ENCODE data around the gene PHF12.

Gene PHF12

DNA sequence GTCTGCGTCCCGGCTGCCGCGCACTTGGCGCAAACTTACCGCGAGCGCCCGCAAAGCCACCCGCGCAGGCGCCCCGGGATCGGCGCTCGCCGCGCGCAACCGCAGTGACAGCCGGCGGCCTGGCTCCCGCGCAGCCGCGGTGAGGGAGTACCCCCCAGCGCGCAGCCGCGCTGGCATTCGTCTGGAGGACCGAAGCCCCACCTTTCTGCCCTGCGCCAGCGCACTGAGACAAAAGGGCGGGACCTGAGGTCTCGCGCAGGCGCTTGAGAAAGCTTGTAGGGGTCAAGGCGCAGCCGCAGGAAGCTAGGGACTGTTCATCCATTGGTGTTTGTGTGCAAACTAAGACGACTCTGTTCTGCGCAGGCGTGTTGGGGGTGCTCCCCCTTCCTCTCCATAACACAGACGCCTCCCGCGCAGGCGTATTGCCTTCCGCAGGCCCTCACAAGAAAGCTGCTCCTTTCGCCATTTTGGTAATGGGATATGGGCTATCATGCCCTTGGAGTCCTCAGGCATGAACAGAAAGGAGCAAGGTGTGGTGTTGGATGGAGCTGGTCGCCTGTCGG, at the start of gene PHF12:
Gene PHF12, minus strand, starts transcription at position 91 of the 563 bp plus-strand sequence. CDS start 558 bp downstream, outside the sequence.
- no peak for TF ChIP-seq ZNF274 (IDR thresholded peaks at IDR 0.05; ENCODE audit: low read depth, low read length)
- H3K4me3 ChIP-seq (ENCODE audit: low read length), result peak within 1 kb of the TSS; percentile 86

- TF ChIP-seq ZNF274 (IDR thresholded peaks at IDR 0.05; ENCODE audit: low read depth, low read length), result no peak
- H3K4me3 ChIP-seq (ENCODE audit: low read length), result no peak overlapping the region
Measured at GRCh38 chr17:29000973-29001372, 49.7 kb upstream of the PHF12 start.

GRCh38 chr17:28999206-28999605, 47.9 kb upstream of the PHF12 start:
- no peak overlapping the region for H3K4me3 ChIP-seq (ENCODE audit: low read length)
- TF ChIP-seq ZNF274 (IDR thresholded peaks at IDR 0.05; ENCODE audit: low read depth, low read length), result no peak

DNA sequence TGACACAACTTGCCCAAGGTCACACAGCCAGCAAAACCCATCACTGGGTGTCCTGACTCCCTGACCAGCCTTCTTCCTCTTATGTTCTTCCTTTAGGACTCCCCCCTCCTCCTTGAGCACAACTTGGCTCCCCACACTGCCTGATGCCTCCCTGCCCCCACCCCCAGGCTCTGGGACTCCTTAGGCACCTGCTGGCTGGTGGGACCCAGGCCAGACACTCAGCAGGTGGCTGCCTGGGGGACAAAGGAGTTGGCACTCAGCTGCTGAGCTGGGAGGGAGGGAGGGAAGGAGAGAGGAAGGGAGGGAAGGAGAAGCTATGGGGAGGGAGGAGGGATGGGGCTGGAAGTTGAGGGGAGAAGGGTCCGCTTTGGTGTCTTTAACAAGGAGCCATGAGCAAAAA, 46.5 kb upstream of the PHF12 start:
- TF ChIP-seq ZNF274 (IDR thresholded peaks at IDR 0.05; ENCODE audit: low read depth, low read length), result no peak
- H3K4me3 ChIP-seq (ENCODE audit: low read length), result no peak overlapping the region

GRCh38 chr17:28996554-28997096, 45.3 kb upstream of the PHF12 start:
- no peak for TF ChIP-seq ZNF274 (IDR thresholded peaks at IDR 0.05; ENCODE audit: low read depth, low read length)
- H3K4me3 ChIP-seq (ENCODE audit: low read length), result no peak overlapping the region

DNA sequence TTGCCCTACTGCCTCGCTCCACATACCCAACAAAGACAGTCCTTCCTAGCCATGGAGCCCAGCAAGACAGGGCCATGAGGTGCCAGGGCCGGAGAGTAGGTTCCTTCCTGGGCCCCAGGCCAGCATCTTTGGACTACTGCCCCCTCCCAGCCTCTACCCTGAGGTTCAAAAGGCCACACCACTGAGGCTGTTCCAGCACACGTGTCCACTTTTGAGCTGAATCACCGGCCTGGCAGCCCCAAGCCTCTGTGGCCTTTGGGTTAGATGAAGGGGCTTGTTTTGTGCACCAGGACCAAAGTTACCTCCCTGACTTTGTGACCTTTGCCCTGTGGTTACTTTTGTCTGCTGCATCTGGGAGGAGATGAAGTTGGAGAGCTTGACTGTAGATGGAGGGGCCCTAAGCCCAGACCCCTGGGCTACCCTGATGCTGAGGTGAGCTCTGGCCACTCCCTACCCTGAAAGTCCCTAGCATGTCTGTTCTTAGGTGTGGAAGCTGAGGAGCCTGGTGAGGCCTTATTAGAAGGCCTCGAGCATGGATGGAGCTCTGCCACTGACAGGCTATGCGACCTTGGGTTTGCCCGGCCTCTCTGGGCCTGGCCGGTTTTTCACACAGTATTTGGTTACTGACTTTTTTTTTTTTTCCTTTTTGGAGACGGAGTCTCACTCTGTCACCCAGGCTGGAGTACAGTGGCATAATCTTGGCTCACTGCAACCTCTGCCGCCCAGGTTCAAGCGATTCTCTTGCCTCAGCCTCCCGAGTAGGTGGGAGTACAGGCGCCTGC, 42.5 kb upstream of the PHF12 start:
- H3K4me3 ChIP-seq (ENCODE audit: low read length), result no peak overlapping the region
- no peak for TF ChIP-seq ZNF274 (IDR thresholded peaks at IDR 0.05; ENCODE audit: low read depth, low read length)

DNA sequence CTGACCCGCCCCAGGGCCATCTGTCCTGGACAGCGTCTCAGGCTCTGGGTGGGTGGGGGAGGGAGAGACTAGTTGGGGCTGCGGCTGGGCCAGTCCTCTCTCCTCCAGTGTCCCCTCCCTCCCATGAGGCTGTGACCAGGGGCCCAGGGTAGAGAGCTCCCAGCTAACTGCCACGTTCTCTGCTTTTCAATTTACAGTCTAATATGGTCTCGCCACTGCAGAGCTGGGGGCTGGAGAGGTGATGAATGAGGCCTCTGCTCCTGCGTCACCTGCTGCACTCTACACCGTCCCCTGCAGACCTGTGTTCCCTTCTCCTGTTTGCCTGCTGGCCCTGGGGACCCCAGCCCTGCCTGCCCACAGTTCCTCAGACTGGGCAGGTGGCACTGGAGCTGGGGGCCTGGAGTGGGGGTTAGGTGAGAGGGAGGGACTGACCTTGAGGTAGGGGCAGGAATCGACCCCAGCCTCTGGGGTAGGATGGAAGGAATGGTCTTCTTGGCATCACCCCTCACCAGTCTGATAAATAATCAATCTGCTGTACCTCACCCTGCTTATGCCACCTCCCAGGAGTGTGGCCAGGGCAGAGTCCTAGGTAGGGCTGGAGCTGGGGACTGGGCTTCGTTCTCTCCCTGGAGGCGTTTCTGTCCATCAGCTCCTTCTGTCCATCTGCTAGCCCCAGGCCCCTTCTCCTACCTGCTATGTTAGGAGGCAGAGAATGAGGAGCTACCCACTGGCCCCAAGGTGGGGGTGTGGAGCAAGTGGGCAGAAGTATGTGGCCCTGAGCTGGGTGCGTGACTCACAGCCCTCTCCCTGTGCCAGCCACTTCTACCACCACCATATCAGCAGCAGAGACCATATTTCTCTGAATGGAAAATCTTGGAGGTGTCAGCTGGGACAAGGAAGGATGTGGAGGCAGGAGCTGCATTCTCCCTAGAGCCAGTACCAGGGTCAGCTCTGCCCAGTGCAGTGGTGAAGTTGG, 41.6 kb upstream of the PHF12 start:
- no peak overlapping the region for H3K4me3 ChIP-seq (ENCODE audit: low read length)
- TF ChIP-seq ZNF274 (IDR thresholded peaks at IDR 0.05; ENCODE audit: low read depth, low read length), result no peak

- TF ChIP-seq ZNF274 (IDR thresholded peaks at IDR 0.05; ENCODE audit: low read depth, low read length), result no peak
Measured at GRCh38 chr17:28992185-28992584, 40.9 kb upstream of the PHF12 start.

DNA sequence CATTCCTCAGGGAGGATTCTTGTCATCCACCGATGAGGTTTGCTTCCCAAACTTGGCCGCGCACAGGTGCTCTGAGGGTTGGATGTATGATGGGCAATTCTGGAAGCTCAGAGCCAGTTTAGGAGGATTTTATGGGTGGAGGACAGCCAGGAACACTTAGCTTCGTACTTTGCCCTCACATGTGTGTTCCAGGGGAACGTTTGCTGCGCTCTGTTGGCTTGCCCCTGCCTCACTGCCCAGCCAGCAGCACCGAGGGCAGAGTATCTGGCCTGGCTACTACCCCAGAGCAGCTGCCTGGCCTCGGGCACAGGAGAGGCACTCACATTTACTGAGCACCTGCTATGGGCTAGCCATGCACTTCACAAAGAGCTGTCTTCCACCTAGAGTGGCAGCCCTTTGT, 40.5 kb upstream of the PHF12 start:
- H3K4me3 ChIP-seq (ENCODE audit: low read length), result no peak overlapping the region
- no peak for TF ChIP-seq ZNF274 (IDR thresholded peaks at IDR 0.05; ENCODE audit: low read depth, low read length)

More at GRCh38 chr17:28992185-28992584, 40.9 kb upstream of the PHF12 start:
- H3K4me3 ChIP-seq (ENCODE audit: low read length), result no peak overlapping the region

DNA sequence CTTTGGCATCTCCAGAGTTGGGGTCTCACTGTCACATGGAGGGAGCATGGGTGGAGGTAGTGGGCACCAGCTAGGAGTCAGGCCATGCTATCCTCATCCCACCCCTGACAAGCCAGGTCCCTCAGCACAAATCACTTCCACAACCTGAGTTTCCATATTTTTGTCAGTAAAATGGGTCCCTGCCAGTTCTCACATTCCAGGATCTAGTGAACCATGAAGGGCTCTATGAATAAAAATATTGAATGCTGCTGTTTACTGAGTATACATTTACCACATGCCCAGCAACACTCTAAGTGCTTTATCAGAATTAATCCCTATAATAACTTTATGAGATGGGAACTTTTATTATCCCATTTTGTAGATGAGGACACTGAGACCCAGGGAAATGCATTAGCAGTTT, 37.7 kb upstream of the PHF12 start:
- TF ChIP-seq ZNF274 (IDR thresholded peaks at IDR 0.05; ENCODE audit: low read depth, low read length), result no peak

GRCh38 chr17:28988475-28988874, 37.2 kb upstream of the PHF12 start:
- TF ChIP-seq ZNF274 (IDR thresholded peaks at IDR 0.05; ENCODE audit: low read depth, low read length), result no peak

More for the DNA sequence above, 37.7 kb upstream of the PHF12 start:
- H3K4me3 ChIP-seq (ENCODE audit: low read length), result no peak overlapping the region

GRCh38 chr17:28986714-28987655, 35.7 kb upstream of the PHF12 start:
- no peak for TF ChIP-seq ZNF274 (IDR thresholded peaks at IDR 0.05; ENCODE audit: low read depth, low read length)
- no peak overlapping the region for H3K4me3 ChIP-seq (ENCODE audit: low read length)

More at GRCh38 chr17:28988475-28988874, 37.2 kb upstream of the PHF12 start:
- no peak overlapping the region for H3K4me3 ChIP-seq (ENCODE audit: low read length)

Measured in GM08714 (cell line).